ENCODE results near the gene MYO1E.

- TF ChIP-seq POLR2A (IDR thresholded peaks at IDR 0.05; ENCODE audit: low read depth, low read length) = peak; percentile 64
- TF ChIP-seq POLR2AphosphoS5 (IDR thresholded peaks at IDR 0.05; ENCODE audit: low read depth, low read length) = peak; percentile 29; the same call in 1 of the 2 replicates
- TF ChIP-seq TAF1 (IDR thresholded peaks at IDR 0.05; ENCODE audit: low read depth, low read length) = no peak
Measured at GRCh38 chr15:59133929-59134427, 238.7 kb downstream of the MYO1E start.
